ENCODE results near the gene INVS.

GRCh38 chr9:100057624-100058023 is 41.4 kb upstream of the INVS start:
- TF ChIP-seq CTCF (IDR thresholded peaks at IDR 0.05) = no peak
- no peak for TF ChIP-seq POLR2A (IDR thresholded peaks at IDR 0.05; ENCODE audit: low read depth)
- no peak for TF ChIP-seq POLR2AphosphoS5 (IDR thresholded peaks at IDR 0.05)
- TF ChIP-seq EP300 (IDR thresholded peaks at IDR 0.05) = no peak
